OCI-LY1 (cell line): ENCODE results near the gene TMEM51.

Experiments used
- CTCF ChIP-seq: fragments of 200-600 bp; sonication (generic), shearing (Covaris generic); IDR thresholded peaks from 2 replicates; pipeline ENCODE4 v1.5.1; 2017; ENCODE audit warnings: mild to moderate bottlenecking, antibody characterized with exemption, low read length, moderate library complexity, mixed read lengths
- EZH2 ChIP-seq: fragments of 200-600 bp; sonication (generic), shearing (Covaris generic); IDR thresholded peaks from 2 replicates; pipeline ENCODE4 v1.8.0; 2017; ENCODE audit warnings: borderline replicate concordance, mixed run types, mild to moderate bottlenecking, antibody characterized with exemption, low read length, moderate library complexity, mixed read lengths

- no peak for TF ChIP-seq CTCF
- no peak for TF ChIP-seq EZH2
These were observed 29.6 kb upstream of the TMEM51 start for GRCh38 chr1:15123925-15124324.
